Epithelial cell of esophagus (primary cell): ENCODE measurements around the gene ARHGEF17.
A peak's percentile ranks its signal among the peaks of the same experiment; 100 is the strongest.

Source experiments
- DNase-seq: peaks from one replicate; pipeline ENCODE4 v3.0.0; 2010; ENCODE audit warnings: low read depth
- H3K4me3 ChIP-seq: 2 replicates; pipeline ENCODE4 v1.5.1; 2011; ENCODE audit warnings: mild to moderate bottlenecking, low read length, control low read depth
- CTCF ChIP-seq: IDR thresholded peaks from 2 replicates; pipeline ENCODE4 v1.5.1; 2011; ENCODE audit warnings: low read depth, mild to moderate bottlenecking, low read length, control low read depth, inconsistent platforms; ENCODE audit not compliant: insufficient read depth; ENCODE audit errors: missing control alignments

Gene ARHGEF17

GRCh38 chr11:73293356-73293936 is 14.6 kb upstream of the ARHGEF17 start:
- no peak for TF ChIP-seq CTCF
- DNase-seq = no peak
- H3K4me3 ChIP-seq = no peak overlapping the region

- no peak for TF ChIP-seq CTCF
- H3K4me3 ChIP-seq = no peak overlapping the region
- no peak for DNase-seq
Observed at GRCh38 chr11:73294604-73295003, 13.5 kb upstream of the ARHGEF17 start.

- no peak overlapping the region for H3K4me3 ChIP-seq
- peak; percentile 96 for TF ChIP-seq CTCF
- DNase-seq = peak; percentile 81
Observed at GRCh38 chr11:73295241-73295995, 12.7 kb upstream of the ARHGEF17 start.

GRCh38 chr11:73295996-73296318 is 12.1 kb upstream of the ARHGEF17 start:
- no peak for TF ChIP-seq CTCF
- H3K4me3 ChIP-seq = no peak overlapping the region
- DNase-seq = no peak

GRCh38 chr11:73296501-73297230 is 11.4 kb upstream of the ARHGEF17 start:
- no peak for TF ChIP-seq CTCF
- no peak overlapping the region for H3K4me3 ChIP-seq
- DNase-seq = no peak

GRCh38 chr11:73297231-73297590 is 10.9 kb upstream of the ARHGEF17 start:
- no peak for DNase-seq
- TF ChIP-seq CTCF = no peak
- H3K4me3 ChIP-seq = no peak overlapping the region

- no peak for DNase-seq
- no peak overlapping the region for H3K4me3 ChIP-seq
- no peak for TF ChIP-seq CTCF
Observed at GRCh38 chr11:73297702-73298101, 10.4 kb upstream of the ARHGEF17 start.
